Measurements from ENCODE around the gene OTOG.

OTOG gene

GRCh38 chr11:17637901-17638300, 90.8 kb downstream of the OTOG start:
- DNase-seq: no peak

GRCh38 chr11:17638311-17638710, 91.3 kb downstream of the OTOG start:
- DNase-seq: no peak

GRCh38 chr11:17639091-17639490, 92.0 kb downstream of the OTOG start:
- no peak for DNase-seq

GRCh38 chr11:17639781-17640180, 92.7 kb downstream of the OTOG start:
- no peak for DNase-seq

- DNase-seq: no peak
Measured at GRCh38 chr11:17640493-17641164, 93.6 kb downstream of the OTOG start.

- no peak for DNase-seq
Measured at GRCh38 chr11:17641792-17642350, 94.8 kb downstream of the OTOG start.

GRCh38 chr11:17642370-17642769, 95.3 kb downstream of the OTOG start:
- no peak for DNase-seq

- no peak for DNase-seq
Measured at GRCh38 chr11:17642980-17643379, 95.9 kb downstream of the OTOG start.

- no peak for DNase-seq
Measured at GRCh38 chr11:17643506-17644405, 96.7 kb downstream of the OTOG start.

- no peak for DNase-seq
Measured at GRCh38 chr11:17645190-17645970, 98.3 kb downstream of the OTOG start.

GRCh38 chr11:17646451-17647145, 99.5 kb downstream of the OTOG start:
- DNase-seq: no peak

- DNase-seq: no peak
Measured at GRCh38 chr11:17648528-17648927, 101.5 kb downstream of the OTOG start.

- DNase-seq: no peak
Measured at GRCh38 chr11:17649261-17649660, 102.2 kb downstream of the OTOG start.

- DNase-seq: no peak
Measured at GRCh38 chr11:17649696-17650095, 102.6 kb downstream of the OTOG start.

- no peak for DNase-seq
Measured at GRCh38 chr11:17650127-17650911, 103.3 kb downstream of the OTOG start.

- DNase-seq: no peak
Measured at GRCh38 chr11:17651061-17651460, 104.0 kb downstream of the OTOG start.

GRCh38 chr11:17651681-17652080, 104.6 kb downstream of the OTOG start:
- DNase-seq: no peak

- no peak for DNase-seq
Measured at GRCh38 chr11:17652556-17652955, 105.5 kb downstream of the OTOG start.

- no peak for DNase-seq
Measured at GRCh38 chr11:17653611-17654010, 106.6 kb downstream of the OTOG start.

- DNase-seq: no peak
Measured at GRCh38 chr11:17655682-17656081, 108.6 kb downstream of the OTOG start.

GRCh38 chr11:17658211-17658610, 111.2 kb downstream of the OTOG start:
- no peak for DNase-seq

- no peak for DNase-seq
Measured at GRCh38 chr11:17668166-17668565, 121.1 kb downstream of the OTOG start.

All from NCI-H446 treated with DMSO at 0.1 percent for 48 hours (cell line).